Activated CD8-positive, alpha-beta memory T cell treated with anti-CD3 and anti-CD28 coated beads, Interleukin-2, amount 50 U/mL, for 48 hours (primary cell): Measurements from ENCODE around the gene AP5B1.
"Not testable (repeated sequence)": the region's sequence is repeated elsewhere in the genome, so short reads cannot be mapped to it uniquely, and the experiment has no call there.

Experiments
- DNase-seq: peaks from one replicate; pipeline ENCODE4 v3.0.0-alpha.2; 2020

The AP5B1 gene

DNA sequence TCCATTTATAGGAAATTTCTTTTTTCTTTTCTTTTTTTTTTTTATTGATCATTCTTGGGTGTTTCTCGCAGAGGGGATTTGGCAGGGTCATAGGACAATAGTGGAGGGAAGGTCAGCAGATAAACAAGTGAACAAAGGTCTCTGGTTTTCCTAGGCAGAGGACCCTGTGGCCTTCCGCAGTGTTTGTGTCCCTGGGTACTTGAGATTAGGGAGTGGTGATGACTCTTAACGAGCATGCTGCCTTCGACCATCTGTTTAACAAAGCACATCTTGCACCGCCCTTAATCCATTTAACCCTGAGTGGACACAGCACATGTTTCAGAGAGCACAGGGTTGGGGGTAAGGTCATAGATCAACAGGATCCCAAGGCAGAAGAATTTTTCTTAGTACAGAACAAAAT, 18.6 kb downstream of the AP5B1 start:
- not testable (repeated sequence) for DNase-seq

DNA sequence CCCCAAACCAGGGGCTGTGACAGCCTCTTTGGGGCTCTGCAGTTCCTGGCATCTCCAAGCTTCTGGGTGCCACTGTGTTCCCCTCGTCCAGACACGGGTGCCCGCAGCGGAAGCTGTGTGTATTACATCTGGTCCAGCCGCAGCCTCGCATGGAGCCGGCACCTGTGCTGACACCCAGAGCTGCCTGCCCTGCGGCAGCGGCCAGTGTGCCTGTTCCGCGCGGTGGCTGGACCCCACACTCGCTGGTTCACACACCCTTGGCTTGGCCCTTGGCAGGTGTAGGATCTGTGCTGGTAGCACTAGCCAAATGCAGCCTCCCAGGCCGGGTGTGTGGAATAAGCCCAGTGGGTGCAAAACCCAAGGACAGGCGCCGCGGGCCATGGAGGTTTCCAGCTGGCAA, 35.7 kb downstream of the AP5B1 start:
- no peak for DNase-seq

- DNase-seq = no peak
Measured at GRCh38 chr11:65744699-65745042, 36.1 kb downstream of the AP5B1 start.

GRCh38 chr11:65744026-65744698, 36.6 kb downstream of the AP5B1 start:
- no peak for DNase-seq

DNA sequence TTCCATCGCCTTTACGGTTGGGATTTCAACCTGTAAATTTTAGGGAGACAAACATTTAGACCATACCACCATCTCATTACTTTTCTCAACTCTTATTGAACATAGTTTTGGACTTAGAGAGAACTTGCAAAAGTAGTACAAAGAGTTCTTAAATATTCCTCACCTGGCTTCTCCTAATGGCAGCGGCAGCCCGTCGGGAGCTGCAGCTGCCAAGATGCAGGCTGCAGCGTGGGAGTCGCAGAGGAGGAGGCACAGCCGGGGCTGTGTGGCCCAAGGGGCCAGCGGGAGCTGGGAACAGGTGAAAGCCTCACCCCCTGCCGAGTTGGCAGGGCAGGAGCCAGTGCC, 37.1 kb downstream of the AP5B1 start:
- no peak for DNase-seq

DNA sequence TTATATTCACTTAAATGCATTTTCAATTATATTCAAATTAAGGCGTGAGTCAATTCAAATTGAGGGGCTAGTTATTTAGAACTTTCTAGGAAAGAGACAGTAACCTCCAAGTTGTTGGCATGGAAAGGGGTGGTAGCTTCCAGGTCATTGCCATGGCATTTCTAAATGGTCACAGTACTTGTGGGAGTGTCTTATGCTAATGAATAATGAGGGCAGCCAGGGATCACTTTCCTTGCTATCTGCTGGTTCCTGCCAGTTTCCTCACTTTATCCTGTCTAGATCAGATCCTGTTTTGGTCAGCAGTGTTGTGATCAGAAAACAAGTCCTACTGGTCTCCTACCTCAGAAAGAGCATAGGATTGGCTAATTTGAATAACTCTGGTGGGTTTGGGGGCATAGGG, 38.4 kb downstream of the AP5B1 start:
- no peak for DNase-seq

DNA sequence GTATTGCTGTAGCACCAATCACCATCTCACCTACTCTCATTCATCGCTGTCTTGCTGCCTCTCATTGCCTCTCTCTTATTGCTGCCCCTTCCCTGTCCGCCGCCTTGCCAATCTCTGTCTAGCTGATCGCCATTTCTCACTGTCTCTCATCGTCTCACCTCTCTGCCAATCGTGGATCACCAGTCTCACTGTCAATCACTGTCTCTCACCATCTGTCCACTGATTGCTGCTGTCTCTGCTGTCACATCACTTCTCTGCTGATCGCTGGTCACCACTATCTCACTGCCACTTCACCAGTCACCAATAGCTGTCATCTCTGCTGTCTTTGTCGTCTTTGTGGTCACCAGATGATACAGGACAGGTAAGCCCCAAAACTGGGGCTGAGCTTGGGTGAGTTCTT, 39.6 kb downstream of the AP5B1 start:
- no peak for DNase-seq

DNA sequence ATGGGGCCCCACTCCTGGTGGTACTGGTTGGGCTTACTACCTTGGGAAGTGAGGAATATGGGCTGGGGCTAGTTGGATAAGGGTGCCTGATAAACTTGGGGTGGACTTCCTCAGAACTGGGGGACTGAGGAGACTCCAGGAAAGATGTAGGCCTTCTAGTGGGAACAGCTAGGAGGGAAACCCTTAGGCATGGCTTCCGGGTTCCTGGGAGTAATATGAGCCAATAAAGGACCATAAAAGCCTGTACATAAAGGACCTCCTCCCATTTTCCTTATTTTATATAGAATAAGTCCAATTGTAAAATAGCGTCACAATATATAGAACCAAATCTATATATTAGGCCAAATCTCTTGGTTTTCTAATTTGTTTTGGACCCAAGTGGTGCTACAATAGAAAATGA, 41.8 kb downstream of the AP5B1 start:
- DNase-seq = no peak

DNA sequence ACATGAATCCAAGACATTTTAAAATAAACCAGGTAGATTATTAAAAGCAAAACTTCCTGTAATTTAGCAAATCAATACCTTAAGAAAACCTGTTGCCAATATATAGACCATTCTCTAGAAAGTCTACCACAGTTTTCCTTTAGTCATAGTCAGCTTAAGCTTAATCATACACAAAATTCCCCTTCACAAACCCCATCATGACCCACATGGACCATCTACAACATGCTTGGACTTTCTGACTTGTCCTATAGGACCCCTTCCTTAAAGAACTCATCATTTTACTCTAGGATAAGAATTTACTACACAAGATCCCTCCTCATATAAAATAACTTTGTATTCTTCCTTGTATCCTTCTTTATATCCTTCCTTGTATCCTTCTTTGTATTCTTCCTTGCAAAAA, 44.0 kb downstream of the AP5B1 start:
- no peak for DNase-seq

DNA sequence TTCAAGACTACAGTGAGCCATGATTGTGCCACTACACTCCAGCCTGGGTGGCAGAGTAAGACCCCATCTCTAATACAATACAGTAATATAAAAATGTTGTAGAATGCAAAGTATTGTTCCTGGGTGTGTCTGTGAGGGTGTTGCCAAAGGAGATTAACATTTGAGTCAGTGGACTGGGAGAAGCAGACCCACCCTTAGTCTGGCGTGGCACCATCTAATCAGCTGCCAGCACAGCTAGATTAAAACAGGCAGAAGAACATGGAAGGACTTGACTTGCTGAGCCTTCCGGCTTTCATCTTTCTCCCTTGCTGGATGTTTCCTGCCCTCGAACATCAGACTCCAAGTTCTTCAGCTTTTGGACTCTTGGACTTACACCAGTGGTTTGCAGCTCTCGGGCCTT, 45.7 kb downstream of the AP5B1 start:
- not testable (repeated sequence) for DNase-seq

GRCh38 chr11:65730461-65730860, 50.3 kb downstream of the AP5B1 start:
- DNase-seq = no peak

GRCh38 chr11:65727865-65728264, 52.9 kb downstream of the AP5B1 start:
- DNase-seq = no peak

DNA sequence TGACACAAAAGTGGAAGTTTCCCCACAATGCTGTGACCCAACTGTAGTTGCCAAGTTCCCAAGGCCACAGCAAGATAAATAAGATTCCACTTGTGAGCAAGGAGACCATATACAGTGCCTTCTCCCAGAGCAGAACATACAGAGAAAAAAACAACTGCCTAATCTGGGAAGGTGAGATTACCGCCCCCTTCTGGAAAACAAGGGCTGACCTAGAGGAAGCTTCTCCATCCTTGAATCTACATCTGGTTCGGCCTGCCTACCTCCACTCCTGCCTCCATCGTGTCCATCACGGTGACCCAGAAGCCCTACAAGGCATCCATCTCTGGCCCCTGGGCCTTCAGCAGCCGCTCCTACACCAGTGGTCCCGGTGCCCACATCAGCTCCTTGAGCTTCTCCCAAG, 54.1 kb downstream of the AP5B1 start:
- DNase-seq = no peak
